DOHH2 (cell line): ENCODE measurements around the gene SLC25A25.
A peak's percentile ranks its signal among the peaks of the same experiment; 100 is the strongest.
"Not testable (repeated sequence)": the region's sequence is repeated elsewhere in the genome, so short reads cannot be mapped to it uniquely, and the experiment has no call there.

ENCODE experiments used
- H3F3A ChIP-seq: fragments of 200-600 bp; sonication (generic), shearing (Covaris generic); 2 replicates; pipeline ENCODE4 v1.6.0; 2016; ENCODE audit warnings: antibody characterized with exemption, mild to moderate bottlenecking; ENCODE audit not compliant: control insufficient read depth, insufficient read depth
- H3K27ac ChIP-seq: fragments of 200-600 bp; sonication (generic); 2 replicates; pipeline ENCODE4 v1.5.1; 2014; ENCODE audit warnings: low read depth, mild to moderate bottlenecking, low read length, moderate library complexity
- H3K27me3 ChIP-seq: fragments of 200-600 bp; sonication (generic); 2 replicates; pipeline ENCODE4 v1.6.1; 2014; ENCODE audit warnings: mild to moderate bottlenecking, low read length, mixed read lengths; ENCODE audit not compliant: control insufficient read depth
- H3K36me3 ChIP-seq: fragments of 200-600 bp; sonication (generic); 2 replicates; pipeline ENCODE4 v1.6.1; 2014; ENCODE audit warnings: mild to moderate bottlenecking, low read length, moderate library complexity, mixed read lengths; ENCODE audit not compliant: control insufficient read depth
- H3K4me1 ChIP-seq: fragments of 200-600 bp; sonication (generic); 2 replicates; pipeline ENCODE4 v1.6.1; 2014; ENCODE audit warnings: mild to moderate bottlenecking, low read length, mixed read lengths; ENCODE audit not compliant: control insufficient read depth
- H3K4me2 ChIP-seq: fragments of 200-600 bp; sonication (generic); 2 replicates; pipeline ENCODE4 v1.6.0; 2014; ENCODE audit warnings: mild to moderate bottlenecking, low read length, moderate library complexity
- H3K4me3 ChIP-seq: fragments of 200-600 bp; sonication (generic); 2 replicates; pipeline ENCODE4 v1.5.1; 2014; ENCODE audit warnings: mild to moderate bottlenecking, low read length, mixed read lengths
- H3K79me2 ChIP-seq: fragments of 200-600 bp; sonication (generic); 2 replicates; pipeline ENCODE4 v1.6.1; 2014; ENCODE audit warnings: mild to moderate bottlenecking, low read length, mixed read lengths; ENCODE audit not compliant: control insufficient read depth
- H3K9me2 ChIP-seq: fragments of 200-600 bp; sonication (generic); replicated peaks from 2 replicates; pipeline ENCODE4 v1.6.1; 2014; ENCODE audit warnings: mild to moderate bottlenecking, low read length, mixed read lengths; ENCODE audit not compliant: control insufficient read depth
- H3K9me3 ChIP-seq: fragments of 200-600 bp; sonication (generic); 2 replicates; pipeline ENCODE4 v1.6.1; 2014; ENCODE audit warnings: antibody characterized with exemption, low read length, mixed read lengths; ENCODE audit not compliant: control insufficient read depth, insufficient read depth
- H4K20me1 ChIP-seq: fragments of 200-600 bp; sonication (generic); 2 replicates; pipeline ENCODE4 v1.6.0; 2014; ENCODE audit warnings: low read depth, mild to moderate bottlenecking, antibody characterized with exemption, low read length, moderate library complexity; ENCODE audit not compliant: control insufficient read depth, insufficient read depth
- EZH2phosphoT487 ChIP-seq: fragments of 200-600 bp; sonication (generic); IDR thresholded peaks from 2 replicates; pipeline ENCODE4 v1.6.1; 2017; ENCODE audit warnings: borderline replicate concordance, mild to moderate bottlenecking, antibody characterized with exemption, low read length, moderate library complexity, mixed read lengths
- TF ChIP-seq, protein P1 (sequence below): fragments of 200-600 bp; sonication (generic); IDR thresholded peaks from one replicate; pipeline ENCODE4 v1.5.1; 2014; ENCODE audit warnings: antibody characterized with exemption, mild to moderate bottlenecking, low read depth, low read length; ENCODE audit not compliant: poor library complexity, severe bottlenecking

Gene SLC25A25

DNA sequence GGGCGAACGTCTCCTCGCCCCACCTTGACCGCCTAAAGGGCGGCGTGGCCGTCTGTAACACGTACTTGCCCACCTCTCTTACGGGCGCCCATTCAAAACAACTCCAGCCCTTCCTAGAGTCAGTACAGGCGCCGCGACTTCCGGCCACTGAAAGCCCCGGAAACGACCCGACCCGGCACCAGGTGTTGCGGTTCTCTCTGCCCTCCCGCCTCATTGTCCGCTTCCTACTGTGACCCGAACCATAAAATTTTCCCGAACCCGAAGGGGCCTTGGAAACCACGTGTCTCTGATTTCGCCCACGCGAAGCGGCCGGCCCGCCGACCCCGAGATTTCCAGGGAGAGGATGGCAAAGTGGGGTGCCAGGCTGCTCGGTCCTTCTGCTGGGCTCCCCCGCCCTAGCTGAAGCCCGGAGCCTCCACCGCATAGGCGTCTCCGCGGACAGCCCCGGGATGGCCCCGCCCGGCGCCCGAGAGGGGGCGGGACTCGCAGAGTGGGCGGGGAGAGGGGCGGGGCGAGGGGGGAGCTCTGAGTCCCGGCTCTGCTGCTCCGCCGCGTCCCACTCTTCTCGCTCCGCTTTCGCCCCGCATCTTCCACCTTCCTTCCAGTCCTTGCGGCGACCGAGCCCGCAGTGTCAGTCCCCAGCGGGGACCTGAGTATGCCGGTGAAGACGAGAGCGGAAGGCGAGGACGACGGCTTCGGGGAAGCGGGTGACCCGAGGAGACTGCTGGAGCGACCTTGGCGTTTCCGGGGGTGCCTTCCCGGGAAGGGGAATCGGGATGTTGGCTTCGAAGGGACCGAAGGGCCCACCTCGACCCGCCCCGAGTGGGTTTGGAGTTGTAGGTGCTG, 60.2 kb downstream of the SLC25A25 start:
- Histone ChIP-seq H3K4me1 (peaks cover 24% of the 10 kb centered on the region), H3K36me3 (peaks cover 32% of the 10 kb centered on the region), H3K9me3 (no peaks in the 10 kb centered on the region), H3K27ac (peak overlapping the region; percentile 93), H3K9me2 (no peaks in the 10 kb centered on the region), H3K4me3 (peak overlapping the region; percentile 92), H4K20me1 (peaks cover 6% of the 10 kb centered on the region; the same call in 1 of the 2 replicates), H3K79me2 (peaks cover 34% of the 10 kb centered on the region), H3F3A (no peaks in the 10 kb centered on the region), H3K27me3 (peaks cover 7% of the 10 kb centered on the region), H3K4me2 (peak overlapping the region; percentile 88)
- TF ChIP-seq EZH2phosphoT487, result no peak
- TF ChIP-seq, protein P1, sequence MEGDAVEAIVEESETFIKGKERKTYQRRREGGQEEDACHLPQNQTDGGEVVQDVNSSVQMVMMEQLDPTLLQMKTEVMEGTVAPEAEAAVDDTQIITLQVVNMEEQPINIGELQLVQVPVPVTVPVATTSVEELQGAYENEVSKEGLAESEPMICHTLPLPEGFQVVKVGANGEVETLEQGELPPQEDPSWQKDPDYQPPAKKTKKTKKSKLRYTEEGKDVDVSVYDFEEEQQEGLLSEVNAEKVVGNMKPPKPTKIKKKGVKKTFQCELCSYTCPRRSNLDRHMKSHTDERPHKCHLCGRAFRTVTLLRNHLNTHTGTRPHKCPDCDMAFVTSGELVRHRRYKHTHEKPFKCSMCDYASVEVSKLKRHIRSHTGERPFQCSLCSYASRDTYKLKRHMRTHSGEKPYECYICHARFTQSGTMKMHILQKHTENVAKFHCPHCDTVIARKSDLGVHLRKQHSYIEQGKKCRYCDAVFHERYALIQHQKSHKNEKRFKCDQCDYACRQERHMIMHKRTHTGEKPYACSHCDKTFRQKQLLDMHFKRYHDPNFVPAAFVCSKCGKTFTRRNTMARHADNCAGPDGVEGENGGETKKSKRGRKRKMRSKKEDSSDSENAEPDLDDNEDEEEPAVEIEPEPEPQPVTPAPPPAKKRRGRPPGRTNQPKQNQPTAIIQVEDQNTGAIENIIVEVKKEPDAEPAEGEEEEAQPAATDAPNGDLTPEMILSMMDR, result no peak

DNA sequence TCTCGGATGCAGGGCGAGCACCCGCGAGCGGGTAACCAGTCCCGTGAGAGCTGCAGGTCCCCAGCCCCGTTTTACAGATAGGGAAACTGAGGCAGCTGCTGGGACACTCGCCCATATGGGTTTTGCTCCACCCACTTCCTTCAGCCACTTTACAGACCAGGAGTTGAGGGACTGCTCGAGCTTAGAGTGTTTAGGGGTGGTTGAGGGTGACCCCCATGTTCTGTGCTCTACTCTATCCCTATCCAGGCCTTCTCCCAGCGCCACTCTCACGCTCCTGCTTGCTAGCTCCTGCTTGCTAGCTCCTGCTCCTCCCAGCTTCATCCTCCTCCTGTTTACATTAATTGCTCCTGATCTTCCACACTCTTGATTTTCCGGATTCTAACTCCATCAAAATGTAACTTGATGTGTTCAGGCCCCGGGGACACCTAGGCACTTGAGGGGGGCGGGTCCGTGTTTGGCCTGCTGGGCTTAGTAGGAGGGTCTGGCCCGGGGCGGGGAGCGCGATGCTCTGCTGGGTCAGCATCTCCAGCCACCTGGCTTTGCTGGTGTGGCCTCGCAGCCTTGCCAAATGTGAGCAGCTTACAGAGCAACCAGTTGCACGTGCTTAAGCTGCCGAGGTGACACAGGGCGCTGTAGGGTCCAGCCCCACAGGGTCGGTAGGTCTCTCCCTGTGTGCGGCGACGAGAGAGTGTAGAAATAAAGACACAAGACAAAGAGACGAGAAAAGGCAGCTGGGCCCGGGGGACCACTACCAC, 61.0 kb downstream of the SLC25A25 start:
- peak overlapping the region; percentile 88 for H3K4me2 ChIP-seq
- H3K27ac ChIP-seq, result no peak overlapping the region
- peak overlapping the region; percentile 92 for H3K4me3 ChIP-seq
- H3K27me3 ChIP-seq, result peaks cover 15% of the 10 kb centered on the region
- no peaks in the 10 kb centered on the region for H3K9me3 ChIP-seq
- no peaks in the 10 kb centered on the region for H3K9me2 ChIP-seq
- H3K79me2 ChIP-seq, result peaks cover 34% of the 10 kb centered on the region
- H3F3A ChIP-seq, result no peaks in the 10 kb centered on the region
- H3K4me1 ChIP-seq, result peaks cover 24% of the 10 kb centered on the region
- peaks cover 25% of the 10 kb centered on the region for H3K36me3 ChIP-seq
- H4K20me1 ChIP-seq, result peaks cover 6% of the 10 kb centered on the region; the same call in 1 of the 2 replicates
- TF ChIP-seq, protein P1, result no peak
- TF ChIP-seq EZH2phosphoT487, result no peak

DNA sequence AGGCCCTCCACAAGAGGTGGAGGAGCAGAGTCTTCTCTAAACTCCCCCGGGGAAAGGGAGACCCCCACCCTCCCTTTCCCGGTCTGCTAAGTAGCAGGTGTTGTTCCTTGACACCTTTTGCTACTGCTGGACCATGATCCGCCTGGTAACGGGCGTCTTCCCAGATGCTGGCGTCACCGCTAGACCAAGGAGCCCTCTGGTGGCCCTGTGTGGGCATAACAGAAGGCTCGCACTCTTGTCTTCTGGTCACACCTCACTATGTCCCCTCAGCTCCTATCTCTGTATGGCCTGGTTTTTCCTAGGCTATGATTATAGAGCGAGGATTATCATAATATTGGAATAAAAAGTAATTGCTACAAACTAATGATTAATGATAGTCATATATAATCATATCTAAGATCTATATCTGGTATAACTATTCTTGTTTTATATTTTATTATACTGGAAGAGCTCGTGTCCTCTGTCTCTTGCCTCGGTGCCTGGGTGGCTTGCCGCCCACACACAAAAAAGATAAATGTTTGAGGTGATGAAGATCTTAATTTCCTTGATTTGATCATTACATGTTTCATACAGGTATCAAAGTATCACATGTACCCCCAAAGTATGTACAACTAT, 62.1 kb downstream of the SLC25A25 start:
- H3F3A ChIP-seq, H4K20me1 ChIP-seq, H3K27ac ChIP-seq, H3K4me2 ChIP-seq, H3K9me3 ChIP-seq, H3K4me3 ChIP-seq, H3K9me2 ChIP-seq: not testable (repeated sequence)
- Histone ChIP-seq H3K79me2 (peaks cover 24% of the 10 kb centered on the region), H3K4me1 (peaks cover 23% of the 10 kb centered on the region), H3K36me3 (peaks cover 14% of the 10 kb centered on the region), H3K27me3 (peaks cover 17% of the 10 kb centered on the region)

DNA sequence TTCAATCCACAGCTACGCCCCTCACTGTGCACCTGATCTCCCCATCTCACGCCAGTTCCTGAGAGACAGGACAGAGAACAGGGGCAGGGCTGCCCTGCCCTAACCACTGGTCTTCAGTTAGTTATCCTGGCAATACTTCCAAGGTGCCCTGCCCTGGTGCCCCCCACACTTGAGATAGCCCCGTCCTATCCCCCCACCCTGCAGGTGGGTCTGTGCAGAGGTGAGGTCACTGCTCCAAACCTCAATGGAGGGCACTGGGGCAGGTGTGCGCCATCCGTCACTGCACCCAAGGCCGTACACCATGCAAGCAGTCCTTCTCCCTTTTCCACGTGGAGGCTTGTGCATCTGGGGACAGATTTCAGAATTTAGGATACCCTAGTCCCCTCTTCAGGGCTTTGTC, 62.6 kb downstream of the SLC25A25 start:
- H3K9me2 ChIP-seq, H3K4me2 ChIP-seq, H3K27ac ChIP-seq, H3K4me3 ChIP-seq, H3K36me3 ChIP-seq, H3F3A ChIP-seq, H3K9me3 ChIP-seq, H4K20me1 ChIP-seq: not testable (repeated sequence)
- H3K27me3 ChIP-seq, result peaks cover 23% of the 10 kb centered on the region
- peaks cover 17% of the 10 kb centered on the region for H3K4me1 ChIP-seq
- H3K79me2 ChIP-seq, result peaks cover 19% of the 10 kb centered on the region

DNA sequence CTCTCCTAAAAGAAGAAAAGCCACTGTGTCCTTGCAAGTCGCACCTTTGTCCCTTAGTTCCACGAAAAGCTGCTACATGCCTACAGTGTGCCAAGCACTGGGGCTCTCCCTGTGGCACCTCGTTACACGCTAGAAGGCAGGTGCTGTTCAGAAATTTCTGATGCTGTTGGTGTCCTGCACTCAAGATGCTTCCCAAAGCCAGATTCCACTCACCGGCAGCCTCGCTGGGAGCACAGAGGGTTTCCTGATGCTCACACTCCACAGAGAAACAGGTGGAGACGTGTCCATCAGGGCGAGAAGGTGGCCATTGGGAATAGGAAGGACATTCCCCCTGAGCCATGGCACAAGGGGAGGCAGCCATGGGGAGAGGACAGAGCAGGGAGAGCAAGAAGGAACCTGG, 63.3 kb downstream of the SLC25A25 start:
- not testable (repeated sequence) for H3K27ac ChIP-seq, H3K9me2 ChIP-seq, H3K4me2 ChIP-seq, H3F3A ChIP-seq, H3K9me3 ChIP-seq, H4K20me1 ChIP-seq, H3K36me3 ChIP-seq, H3K4me3 ChIP-seq
- Histone ChIP-seq H3K79me2 (peaks cover 12% of the 10 kb centered on the region), H3K4me1 (peaks cover 10% of the 10 kb centered on the region), H3K27me3 (peaks cover 25% of the 10 kb centered on the region)

DNA sequence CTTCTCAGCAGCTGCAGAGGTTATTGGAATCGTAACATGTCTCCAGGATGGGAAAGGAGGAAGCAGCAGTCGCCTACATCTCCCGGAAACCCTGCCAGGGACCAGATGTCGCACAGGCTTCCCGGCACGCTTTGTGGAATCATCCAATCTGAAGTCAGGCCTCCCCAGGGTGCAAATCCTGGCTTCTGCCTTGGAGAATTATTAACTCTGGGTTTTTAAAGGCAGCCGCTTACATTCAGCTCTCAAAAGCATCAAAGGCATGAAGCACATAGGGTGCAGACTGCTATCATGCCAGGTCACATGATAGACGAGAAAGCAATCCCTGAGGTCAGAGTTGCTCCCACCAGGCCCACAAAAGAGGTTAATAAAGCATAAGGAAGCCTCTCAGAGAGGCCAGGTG, 64.1 kb downstream of the SLC25A25 start:
- H3F3A ChIP-seq, H3K4me3 ChIP-seq, H3K9me2 ChIP-seq, H3K36me3 ChIP-seq, H3K27ac ChIP-seq, H4K20me1 ChIP-seq, H3K9me3 ChIP-seq, H3K79me2 ChIP-seq, H3K4me1 ChIP-seq, H3K4me2 ChIP-seq: not testable (repeated sequence)
- peaks cover 29% of the 10 kb centered on the region for H3K27me3 ChIP-seq
